Lung (tissue), 12 donors: Measurements from ENCODE around the gene MMS19. TPM values are rescaled to one million over a fixed set of nuclear protein-coding genes. Genes with fewer than 3 reads are reported as not detected.
A peak's percentile ranks its signal among the peaks of the same experiment; 100 is the strongest.
"Not testable (repeated sequence)": the region's sequence is repeated elsewhere in the genome, so short reads cannot be mapped to it uniquely, and the experiment has no call there.

ENCODE experiments used
- ATAC-seq: fragments of 200-7000 bp; cut with Tn5 transposase; one replicate; pipeline ENCODE4 v1.9.1; 2020; ENCODE audit warnings: moderate number of reproducible peaks; ENCODE audit not compliant: insufficient read depth, low FRiP score
- DNase-seq, 3 donors: peaks; one replicate each; pipeline ENCODE4 v3.0.0-alpha.2; 2013 to 2017
- H3K27ac ChIP-seq, 2 donors: one replicate each; pipeline ENCODE4 v1.5.1; 2013; ENCODE audit warnings: mild to moderate bottlenecking in 2 of 2, moderate library complexity in 2 of 2, control low read depth in 1 of 2, inconsistent platforms in 1 of 2, low read depth in 1 of 2, low read length in 1 of 2
- H3K27me3 ChIP-seq, 3 donors: one replicate each; pipeline ENCODE4 v1.5.1; 2013; ENCODE audit warnings: low read length in 2 of 3; ENCODE audit not compliant: control insufficient read depth in 3 of 3, insufficient read depth in 3 of 3
- H3K36me3 ChIP-seq, 4 donors: one replicate each; pipeline ENCODE4 v1.5.1; 2013; ENCODE audit warnings: low read length in 4 of 4, mild to moderate bottlenecking in 1 of 4, moderate library complexity in 1 of 4; ENCODE audit not compliant: control insufficient read depth in 4 of 4, insufficient read depth in 4 of 4
- H3K4me1 ChIP-seq, 5 donors: one replicate each; pipeline ENCODE4 v1.5.1; 2013; ENCODE audit warnings: low read length in 5 of 5, mild to moderate bottlenecking in 2 of 5, moderate library complexity in 1 of 5; ENCODE audit not compliant: control insufficient read depth in 5 of 5, insufficient read depth in 5 of 5
- H3K4me3 ChIP-seq: one replicate; pipeline ENCODE4 v1.5.1; 2013; ENCODE audit warnings: mild to moderate bottlenecking, control low read depth, moderate library complexity
- H3K9ac ChIP-seq, 2 donors: one replicate each; pipeline ENCODE4 v1.5.1; 2013; ENCODE audit warnings: low read length in 2 of 2, control low read depth in 1 of 2; ENCODE audit not compliant: insufficient read depth in 1 of 2
- H3K9me3 ChIP-seq, 4 donors: one replicate each; pipeline ENCODE4 v1.5.1; 2013; ENCODE audit warnings: low read length in 3 of 4, mild to moderate bottlenecking in 1 of 4, moderate library complexity in 1 of 4; ENCODE audit not compliant: control insufficient read depth in 4 of 4, insufficient read depth in 3 of 4
- WGBS, 2 donors: extraction: QIAGEN DNeasy Blood & Tissue Kit; methylation state at CpG; one replicate each; pipeline ENCODE4 v1.1.7; 2013; 5-methylcytosine and 5-hydroxymethylcytosine counted together
- polyA plus RNA-seq, 2 donors: library from polyadenylated mRNA; stranded (reverse); fragments of 200-250 nt; gene quantifications; one replicate each; pipeline ENCODE4 v1.2.1, GENCODE V29; 2013
- total RNA-seq, 2 donors: library from RNA; depleted of rRNA in 1 of 2; stranded (reverse); fragments of >200 nt in 1 of 2; gene quantifications; one replicate each; pipeline ENCODE4 v1.2.1, GENCODE V29; 2014 to 2021
- TF ChIP-seq, protein P1 (sequence below): IDR thresholded peaks from 2 replicates; pipeline ENCODE4 v1.5.1; 2012; ENCODE audit warnings: mild to moderate bottlenecking; ENCODE audit errors: control extremely low read depth, extremely low read depth
- donor health status: control.
- donor health status: control.
- donor health status: Bipolar disorder and iron deficiency.
- donor health status: healthy.
- donor health status: DM: yes; HTN: yes; CAD: no.

Gene MMS19
- total and polyA plus RNA-seq, 4 donors: 39.9 to 74.5 (median 62.5) TPM

- peak within 1 kb of the TSS; percentile 96 for H3K4me3 ChIP-seq
- H3K27ac ChIP-seq: peak within 1 kb of the TSS; percentile 87 to 96
- peaks cover 7 to 16% (median 13%) of the 10 kb centered on the region in 5 donors for H3K4me1 ChIP-seq
- H3K27me3 ChIP-seq: no peaks in the 10 kb centered on the region
- TF ChIP-seq, protein P1, sequence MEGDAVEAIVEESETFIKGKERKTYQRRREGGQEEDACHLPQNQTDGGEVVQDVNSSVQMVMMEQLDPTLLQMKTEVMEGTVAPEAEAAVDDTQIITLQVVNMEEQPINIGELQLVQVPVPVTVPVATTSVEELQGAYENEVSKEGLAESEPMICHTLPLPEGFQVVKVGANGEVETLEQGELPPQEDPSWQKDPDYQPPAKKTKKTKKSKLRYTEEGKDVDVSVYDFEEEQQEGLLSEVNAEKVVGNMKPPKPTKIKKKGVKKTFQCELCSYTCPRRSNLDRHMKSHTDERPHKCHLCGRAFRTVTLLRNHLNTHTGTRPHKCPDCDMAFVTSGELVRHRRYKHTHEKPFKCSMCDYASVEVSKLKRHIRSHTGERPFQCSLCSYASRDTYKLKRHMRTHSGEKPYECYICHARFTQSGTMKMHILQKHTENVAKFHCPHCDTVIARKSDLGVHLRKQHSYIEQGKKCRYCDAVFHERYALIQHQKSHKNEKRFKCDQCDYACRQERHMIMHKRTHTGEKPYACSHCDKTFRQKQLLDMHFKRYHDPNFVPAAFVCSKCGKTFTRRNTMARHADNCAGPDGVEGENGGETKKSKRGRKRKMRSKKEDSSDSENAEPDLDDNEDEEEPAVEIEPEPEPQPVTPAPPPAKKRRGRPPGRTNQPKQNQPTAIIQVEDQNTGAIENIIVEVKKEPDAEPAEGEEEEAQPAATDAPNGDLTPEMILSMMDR: peak; percentile 49
- peak within 1 kb of the TSS; percentile 83 to 86 for H3K9ac ChIP-seq
- DNase-seq (peak; percentile 97 to 98 (median 98)), ATAC-seq (peak; percentile 97)
- H3K36me3 ChIP-seq: peaks cover 1 to 9% (median 4%) of the 10 kb centered on the region in 4 donors
- 0 to 1% methylated on average over 79 to 87 of the region's 90 CpGs for WGBS, 2 donors
- H3K9me3 ChIP-seq: no peaks in the 10 kb centered on the region
Measured at GRCh38 chr10:97425964-97426775, 72.1 kb downstream of the MMS19 start, which contains the start of gene PGAM1. Gene PGAM1, plus strand, starts transcription at chr10:97426191. Its CDS starts 117 bp downstream, at chr10:97426308.

DNA sequence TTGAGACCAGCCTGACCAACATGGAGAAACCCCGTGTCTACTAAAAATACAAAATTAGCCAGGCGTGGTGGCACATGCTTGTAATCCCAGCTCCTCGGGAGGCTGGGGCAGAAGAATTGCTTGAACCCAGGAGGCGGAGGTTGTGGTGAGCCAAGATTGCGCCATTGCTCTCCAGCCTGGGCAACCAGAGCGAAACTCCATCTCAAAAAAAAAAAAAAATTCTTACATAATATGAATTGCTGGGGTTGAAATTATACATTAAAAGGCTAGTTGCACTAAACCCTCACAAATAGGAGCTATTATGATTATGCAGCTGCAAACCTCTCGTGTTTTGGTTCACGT is 74.5 kb downstream of the MMS19 start:
- H3K27ac ChIP-seq: peak overlapping the region in 1 of 2 donors; percentile 67
- not testable (repeated sequence) for DNase-seq, H3K27me3 ChIP-seq, H3K36me3 ChIP-seq, ATAC-seq, H3K9me3 ChIP-seq, H3K9ac ChIP-seq, H3K4me3 ChIP-seq
- peaks cover 6 to 16% (median 12%) of the 10 kb centered on the region in 5 donors for H3K4me1 ChIP-seq
- WGBS, 2 donors: 35 to 53% methylated on average over 8 of the region's 8 CpGs

DNA sequence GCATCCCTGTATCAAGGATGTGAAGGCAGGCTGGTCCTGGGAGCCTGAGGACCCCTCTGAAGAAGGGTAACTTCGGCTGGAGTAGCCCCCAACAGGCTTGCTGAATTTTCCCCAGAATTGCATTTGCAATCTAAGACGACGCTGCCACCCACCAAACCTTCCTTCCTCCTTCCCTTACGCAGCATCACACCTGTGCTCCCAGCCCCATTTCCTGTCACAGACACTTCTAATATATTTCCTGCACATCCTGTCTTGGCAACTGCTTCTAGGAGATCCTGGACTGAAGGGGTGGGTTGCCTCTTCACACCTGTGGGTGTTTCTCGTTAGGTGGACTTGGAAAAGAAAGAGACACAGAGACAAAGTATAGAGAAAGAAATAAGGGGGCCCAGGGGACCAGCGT is 81.7 kb downstream of the MMS19 start:
- TF ChIP-seq, protein P1: no peak
- H3K9ac ChIP-seq: no peak overlapping the region
- no peak for DNase-seq
- no peak for ATAC-seq
- no peaks in the 10 kb centered on the region for H3K27me3 ChIP-seq
- H3K36me3 ChIP-seq: no peaks in the 10 kb centered on the region
- H3K9me3 ChIP-seq: no peaks in the 10 kb centered on the region
- peaks cover 0 to 4% (median 0%) of the 10 kb centered on the region in 5 donors for H3K4me1 ChIP-seq
- H3K4me3 ChIP-seq: no peak overlapping the region
- no peak overlapping the region for H3K27ac ChIP-seq
- 37 to 61% methylated on average over 6 of the region's 6 CpGs for WGBS, 2 donors

GRCh38 chr10:97412891-97413304 is 85.3 kb downstream of the MMS19 start:
- Histone ChIP-seq H3K9me3 (no peaks in the 10 kb centered on the region), H3K9ac (no peak overlapping the region), H3K27ac (no peak overlapping the region), H3K4me1 (peaks cover 0 to 4% (median 0%) of the 10 kb centered on the region in 5 donors), H3K4me3 (no peak overlapping the region), H3K36me3 (no peaks in the 10 kb centered on the region), H3K27me3 (no peaks in the 10 kb centered on the region)
- TF ChIP-seq, protein P1: no peak
- no peak for DNase-seq
- ATAC-seq: no peak
- WGBS, 2 donors: 77 to 78% methylated on average over 10 of the region's 10 CpGs
